NCI-H345 (cell line): ENCODE results near the gene FAM89A.
"Not testable (repeated sequence)": the region's sequence is repeated elsewhere in the genome, so short reads cannot be mapped to it uniquely, and the experiment has no call there.

Experiments
- DNase-seq: peaks from one replicate; lab custom pipeline; 2025; lab: John Stamatoyannopoulos, UW

FAM89A gene

GRCh38 chr1:231055271-231055670, 15.2 kb upstream of the FAM89A start:
- no peak for DNase-seq

- peak; percentile 17 for DNase-seq
Observed at GRCh38 chr1:231053493-231054162, 13.6 kb upstream of the FAM89A start.

GRCh38 chr1:231052777-231053176, 12.7 kb upstream of the FAM89A start:
- no peak for DNase-seq

- not testable (repeated sequence) for DNase-seq
Observed at GRCh38 chr1:231050932-231051331, 10.9 kb upstream of the FAM89A start.

- no peak for DNase-seq
Observed at GRCh38 chr1:231050395-231050794, 10.3 kb upstream of the FAM89A start.

- DNase-seq: no peak
Observed at GRCh38 chr1:231049121-231049979, 9.3 kb upstream of the FAM89A start.

GRCh38 chr1:231048419-231048818, 8.4 kb upstream of the FAM89A start:
- not testable (repeated sequence) for DNase-seq

- not testable (repeated sequence) for DNase-seq
Observed at GRCh38 chr1:231047529-231047928, 7.5 kb upstream of the FAM89A start.

GRCh38 chr1:231046730-231047395, 6.8 kb upstream of the FAM89A start:
- DNase-seq: no peak

GRCh38 chr1:231045921-231046729, 6.1 kb upstream of the FAM89A start:
- not testable (repeated sequence) for DNase-seq

GRCh38 chr1:231045286-231045685, 5.2 kb upstream of the FAM89A start:
- DNase-seq: peak; percentile 15

- no peak for DNase-seq
Observed at GRCh38 chr1:231044588-231044987, 4.5 kb upstream of the FAM89A start.

GRCh38 chr1:231041719-231042261, 1.7 kb upstream of the FAM89A start:
- DNase-seq: no peak

- no peak for DNase-seq
Observed at GRCh38 chr1:231040800-231041718, 1.0 kb upstream of the FAM89A start.

GRCh38 chr1:231039161-231040018, 664 bp downstream of the FAM89A start:
- DNase-seq: peak; percentile 18

- DNase-seq: no peak
Observed at GRCh38 chr1:231037585-231038517, 2.2 kb downstream of the FAM89A start.

GRCh38 chr1:231036416-231036815, 3.6 kb downstream of the FAM89A start:
- no peak for DNase-seq

GRCh38 chr1:231035799-231036198, 4.3 kb downstream of the FAM89A start:
- DNase-seq: no peak
